GM18511 (cell line): Measurements from ENCODE around the gene AP1M1.

Source experiments
- ATAC-seq: cut with Tn5 transposase; IDR thresholded peaks from one replicate; pipeline ENCODE4 v1.9.1; 2021; ENCODE audit warnings: mild to moderate bottlenecking, moderate library complexity; ENCODE audit not compliant: unreplicated experiment

The AP1M1 gene

DNA sequence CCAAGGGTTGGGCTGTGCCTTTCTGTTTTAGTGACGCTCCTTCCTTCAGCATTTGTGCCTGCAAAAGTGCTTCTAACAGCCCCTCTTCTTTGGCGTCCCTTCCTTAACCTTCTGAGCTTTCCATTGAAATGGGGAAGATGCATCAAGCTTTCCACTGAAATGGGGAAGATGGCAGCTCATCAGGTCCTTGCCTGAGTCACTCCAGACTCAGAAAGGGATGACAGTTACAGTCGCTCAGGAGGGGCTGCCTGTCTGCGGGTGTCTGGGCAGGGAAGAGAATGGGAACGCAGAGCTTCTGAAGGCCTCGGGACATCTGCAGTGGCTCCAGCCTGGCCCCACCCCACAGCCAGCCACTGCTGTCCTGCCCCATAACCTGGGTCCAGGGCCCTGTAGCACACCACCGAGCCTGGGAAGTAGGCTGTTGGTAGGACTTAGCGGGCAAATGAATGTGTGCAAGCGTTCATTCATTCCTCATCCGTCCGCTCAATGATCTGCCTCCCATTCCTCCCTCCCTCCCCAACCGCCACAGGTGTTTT lies 9.8 kb downstream of the AP1M1 start:
- no peak for ATAC-seq

DNA sequence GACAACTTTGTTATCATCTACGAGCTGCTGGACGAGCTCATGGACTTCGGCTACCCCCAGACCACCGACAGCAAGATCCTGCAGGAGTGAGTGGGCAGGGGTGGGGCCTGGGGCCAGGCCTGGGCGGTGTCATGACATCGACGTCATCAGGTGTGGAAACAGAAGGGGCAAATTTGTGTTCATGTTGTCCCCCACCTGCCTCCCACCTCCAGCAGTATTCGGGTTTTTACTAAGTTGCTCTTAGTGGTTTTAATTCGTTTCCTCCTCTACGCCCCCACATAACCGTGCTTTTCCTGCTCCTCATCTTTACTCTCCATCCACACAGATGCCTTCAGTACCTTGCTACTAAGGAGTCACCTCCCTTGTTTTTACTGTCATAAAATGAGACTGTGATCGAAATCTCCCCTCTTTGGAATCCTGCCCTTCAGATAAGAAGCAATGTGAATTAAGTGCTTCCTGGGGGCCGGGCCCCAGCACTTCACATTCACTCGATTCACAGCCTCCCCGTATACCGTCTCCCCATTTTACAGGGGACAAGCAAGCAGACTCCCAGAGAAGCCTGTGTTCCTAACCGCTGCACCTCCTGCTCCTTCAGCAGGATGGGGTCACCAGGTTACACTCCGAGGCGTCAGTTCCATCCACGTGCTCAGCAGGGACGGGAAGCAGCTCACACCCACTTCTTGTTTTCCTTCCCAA lies 10.5 kb downstream of the AP1M1 start:
- no peak for ATAC-seq

DNA sequence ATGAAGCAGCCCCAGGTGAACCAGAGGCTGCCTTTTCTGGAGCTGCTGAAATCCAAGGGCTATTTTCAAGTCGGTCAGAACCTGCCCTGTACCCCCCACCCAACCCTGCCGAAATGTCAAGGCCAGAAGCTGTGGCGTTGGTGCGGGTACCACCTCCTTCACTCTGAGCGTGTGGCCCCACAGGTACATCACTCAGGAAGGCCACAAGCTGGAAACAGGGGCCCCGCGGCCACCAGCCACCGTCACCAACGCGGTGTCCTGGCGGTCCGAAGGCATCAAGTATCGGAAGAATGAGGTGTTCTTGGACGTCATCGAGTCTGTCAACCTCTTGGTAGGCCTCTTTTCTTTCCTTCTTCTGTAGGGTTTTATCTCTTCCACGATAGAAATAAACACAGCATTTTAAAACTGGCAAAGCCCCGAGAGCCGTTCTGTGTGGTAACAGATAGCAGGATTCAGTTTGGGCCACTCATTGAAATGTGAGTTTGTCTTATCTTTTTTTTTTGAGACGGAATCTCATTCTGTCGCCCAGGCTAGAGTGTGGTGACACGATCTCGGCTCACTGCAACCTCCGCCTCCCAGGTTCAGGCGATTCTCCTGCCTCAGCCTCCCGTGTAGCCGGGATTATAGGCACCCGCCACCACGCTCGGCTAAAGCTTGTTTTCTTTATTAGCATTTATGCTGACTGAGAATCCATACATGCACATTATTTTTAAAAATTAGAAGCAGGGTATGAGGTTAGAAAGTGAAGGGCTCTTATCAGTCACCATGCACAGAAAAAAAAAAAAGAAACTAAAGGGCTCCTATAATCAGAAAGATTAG lies 11.3 kb downstream of the AP1M1 start:
- no peak for ATAC-seq

DNA sequence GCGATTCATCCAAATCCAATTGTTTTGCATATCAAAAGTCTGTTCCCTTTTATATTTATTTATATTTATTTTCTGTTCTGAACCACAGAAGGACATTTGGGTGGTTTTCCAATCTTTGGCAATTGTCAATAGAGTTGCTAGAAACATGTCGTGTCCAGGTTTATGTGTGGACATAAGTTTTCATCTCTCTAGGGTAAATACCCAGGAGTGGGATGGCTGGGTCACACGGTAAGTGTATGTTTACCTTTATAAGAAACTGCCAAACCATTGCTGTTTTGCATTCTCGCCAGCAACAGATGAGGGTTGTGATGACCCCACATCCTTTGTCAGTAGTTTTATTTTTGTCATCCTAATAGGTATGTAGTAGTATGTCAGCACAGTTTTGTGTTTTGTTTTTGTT lies 12.5 kb downstream of the AP1M1 start:
- ATAC-seq = no peak

DNA sequence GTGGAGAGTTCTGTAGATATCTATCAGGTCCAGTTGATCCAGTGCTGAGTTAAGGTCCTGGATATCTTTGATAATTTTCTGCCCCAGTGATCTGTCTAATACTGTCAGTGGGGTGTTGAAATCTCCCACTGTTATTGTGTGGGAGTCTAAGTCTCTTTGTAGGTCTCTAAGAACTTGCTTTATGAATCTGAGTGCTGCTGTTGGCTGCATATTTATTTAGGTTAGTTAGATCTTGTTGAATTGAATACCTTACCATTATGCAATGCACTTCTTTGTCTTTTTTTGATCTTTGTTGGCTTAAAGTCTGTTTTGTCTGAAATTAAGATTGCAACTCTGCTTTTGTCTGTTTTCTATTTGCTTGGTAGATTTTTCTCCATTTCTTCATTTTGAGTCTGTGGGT lies 15.4 kb downstream of the AP1M1 start:
- no peak for ATAC-seq

DNA sequence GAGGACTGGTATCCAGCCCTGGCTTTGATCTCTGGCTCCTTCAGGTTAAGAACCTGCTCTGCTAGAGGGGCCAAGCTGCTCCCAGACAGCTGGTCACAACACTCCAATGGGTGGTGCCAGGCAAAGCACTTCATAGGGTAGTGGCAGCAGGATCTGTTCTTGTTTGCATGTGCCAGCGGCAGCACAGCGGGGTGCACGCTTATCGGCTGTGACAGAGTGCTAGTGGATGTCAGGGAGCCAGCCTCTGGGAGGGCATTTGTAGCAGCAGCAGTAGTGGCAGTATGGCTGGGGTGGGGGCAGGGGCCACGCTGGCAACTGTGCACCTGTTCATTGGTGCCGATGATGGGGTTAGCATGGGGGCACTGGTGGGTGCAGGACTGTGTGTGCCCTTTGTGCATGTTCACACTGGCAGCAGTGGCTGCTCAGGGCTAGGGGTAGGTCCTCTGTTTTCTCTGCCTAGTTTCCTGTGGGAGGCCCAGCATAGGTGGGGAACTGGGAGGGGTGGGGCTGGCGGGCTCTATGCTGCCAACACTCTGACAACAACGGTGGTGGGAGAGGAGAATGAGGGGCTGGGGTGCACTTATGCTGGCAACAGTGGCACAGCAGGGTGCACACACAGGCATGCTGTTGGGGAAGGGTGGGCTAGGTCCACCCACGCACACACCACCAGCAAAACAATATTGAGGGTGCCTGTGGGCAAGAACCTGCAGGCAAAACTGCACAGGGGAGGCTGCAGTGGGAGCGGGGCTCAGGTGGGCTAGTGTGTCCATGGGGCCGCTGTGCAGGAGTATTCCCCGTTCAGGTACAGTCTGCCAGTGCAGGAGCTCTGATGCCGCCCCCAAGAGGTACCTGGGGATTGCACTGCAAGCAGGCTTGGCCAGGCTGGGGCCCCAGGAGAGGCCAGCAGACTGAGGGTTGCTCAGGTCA lies 19.3 kb downstream of the AP1M1 start:
- ATAC-seq = no peak

DNA sequence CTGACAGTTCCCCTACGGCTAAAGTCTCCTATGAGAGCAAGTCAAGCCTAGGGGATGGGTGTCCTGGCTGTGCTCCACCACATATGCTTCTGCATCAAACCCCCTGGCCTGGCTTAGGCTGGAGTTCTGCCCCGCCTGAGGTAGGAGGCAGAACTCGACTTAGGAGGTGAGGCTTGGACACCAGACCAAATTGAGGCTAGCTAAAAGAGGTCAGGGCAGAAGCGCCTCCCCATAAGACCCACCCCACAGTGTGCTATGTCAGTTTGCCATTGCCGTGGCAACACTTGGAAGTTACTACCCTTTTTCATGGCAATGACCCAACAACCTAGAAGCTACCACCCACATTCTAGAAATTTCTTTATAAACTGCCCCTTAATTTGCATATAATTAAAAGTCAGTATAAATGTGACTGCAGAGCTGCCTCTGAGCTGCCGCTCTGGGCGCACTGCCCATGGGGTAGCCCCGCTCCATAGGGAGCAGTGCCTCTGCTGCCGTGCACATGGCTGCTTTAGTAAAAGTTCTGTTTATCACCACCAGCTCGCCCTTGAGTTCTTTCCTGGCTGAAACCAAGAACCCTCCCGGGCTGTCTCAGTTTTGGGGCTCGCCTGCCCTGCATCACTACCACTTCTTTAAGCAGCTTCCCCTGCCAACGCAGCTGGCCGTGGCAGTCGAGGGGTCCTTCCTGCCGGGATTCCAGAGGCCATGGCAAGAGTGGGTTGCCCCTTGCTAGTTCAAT lies 20.2 kb downstream of the AP1M1 start:
- ATAC-seq = no peak

DNA sequence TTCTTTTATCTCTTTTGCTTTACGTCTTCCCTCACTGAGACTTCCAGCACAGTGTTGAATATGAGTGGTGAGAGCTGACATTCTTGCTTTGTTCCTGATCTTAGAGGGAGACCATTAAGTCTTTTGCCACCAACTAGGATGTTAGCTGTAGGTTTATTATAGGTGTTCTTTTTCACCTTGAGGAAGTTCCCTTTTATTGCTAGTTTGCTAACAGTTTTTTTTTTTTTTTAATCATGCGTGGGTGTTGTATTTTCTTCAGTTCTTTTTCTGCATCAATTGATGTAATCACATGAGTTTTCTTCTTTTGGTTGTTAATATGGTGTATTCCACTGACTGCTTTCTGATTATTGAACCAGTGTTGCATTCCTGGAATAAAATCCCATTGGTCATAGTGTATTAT lies 21.1 kb downstream of the AP1M1 start:
- no peak for ATAC-seq

DNA sequence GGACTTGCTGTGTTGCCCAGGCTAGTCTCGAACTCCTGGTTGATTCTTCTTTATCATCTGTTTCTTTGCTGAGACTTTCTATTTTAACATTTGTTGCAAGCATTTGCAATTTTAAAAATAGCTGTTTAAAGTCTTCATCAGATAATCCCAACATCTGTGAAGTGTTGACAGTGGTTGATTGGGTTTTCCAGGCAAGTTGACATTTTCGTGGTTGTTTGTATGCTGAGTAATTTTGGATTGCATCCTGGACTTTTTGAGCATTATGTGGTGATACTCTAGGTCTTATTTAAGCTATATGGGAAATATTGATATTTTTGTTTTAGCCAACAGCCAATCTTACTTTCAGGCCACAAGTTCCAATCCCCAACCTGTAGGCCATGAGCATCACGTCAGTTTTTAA lies 25.1 kb downstream of the AP1M1 start:
- ATAC-seq = no peak

DNA sequence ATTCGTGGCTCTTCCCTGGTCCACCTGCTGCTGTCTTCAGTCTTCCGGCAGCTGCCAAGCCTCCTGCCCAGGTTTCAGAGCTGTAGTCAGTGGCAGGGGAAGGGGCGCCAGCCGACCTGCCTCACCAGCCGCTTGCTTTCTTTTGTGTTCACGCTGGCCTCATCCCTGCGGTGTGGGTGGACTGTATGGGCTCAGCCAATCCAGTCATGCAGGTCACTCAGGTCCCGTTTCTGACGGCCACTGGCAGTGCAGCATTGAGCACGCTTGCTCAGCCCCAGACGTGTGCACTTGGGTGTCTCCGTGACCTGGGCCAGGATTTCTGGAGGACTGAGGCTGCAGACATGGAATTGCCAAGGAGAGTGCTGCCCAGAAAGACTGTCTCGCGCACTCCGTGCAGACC lies 26.0 kb downstream of the AP1M1 start:
- ATAC-seq = no peak

DNA sequence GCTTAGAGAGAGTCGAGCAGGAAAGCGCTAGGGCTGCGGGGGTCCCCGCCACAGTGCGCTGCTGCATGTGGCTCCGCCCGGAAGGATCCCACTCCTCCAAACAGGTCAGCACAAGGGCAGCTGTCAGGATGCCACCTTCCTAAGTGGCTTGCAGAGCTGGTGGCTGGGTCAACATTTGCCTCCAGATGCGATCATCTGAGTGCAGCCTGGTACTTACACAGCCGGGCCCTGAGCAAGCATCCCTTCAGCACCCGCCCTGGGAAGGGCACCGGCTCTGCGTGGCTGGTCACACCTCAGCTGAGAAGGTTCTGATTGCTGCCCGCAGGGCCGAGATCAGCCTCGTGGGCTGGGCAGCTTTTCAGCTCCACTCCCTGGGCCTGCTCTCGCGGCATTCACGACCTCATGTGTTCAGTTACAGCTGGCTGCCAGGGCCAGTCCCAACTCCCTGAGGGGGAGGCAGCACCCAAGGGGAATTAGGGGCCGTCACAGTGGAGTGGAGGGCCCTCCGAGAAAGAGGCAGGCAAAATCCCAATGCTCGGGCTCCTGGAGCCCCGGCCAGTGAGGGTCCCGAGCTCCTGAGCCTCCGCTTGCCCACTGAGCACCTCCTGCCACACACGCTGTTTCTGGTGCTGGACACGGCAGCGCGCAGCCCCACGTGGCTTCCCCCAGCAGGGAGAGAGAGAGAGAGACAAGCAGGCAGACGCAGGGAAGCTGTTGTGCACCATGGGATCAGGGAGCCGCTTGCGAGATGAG lies 26.8 kb downstream of the AP1M1 start:
- no peak for ATAC-seq

DNA sequence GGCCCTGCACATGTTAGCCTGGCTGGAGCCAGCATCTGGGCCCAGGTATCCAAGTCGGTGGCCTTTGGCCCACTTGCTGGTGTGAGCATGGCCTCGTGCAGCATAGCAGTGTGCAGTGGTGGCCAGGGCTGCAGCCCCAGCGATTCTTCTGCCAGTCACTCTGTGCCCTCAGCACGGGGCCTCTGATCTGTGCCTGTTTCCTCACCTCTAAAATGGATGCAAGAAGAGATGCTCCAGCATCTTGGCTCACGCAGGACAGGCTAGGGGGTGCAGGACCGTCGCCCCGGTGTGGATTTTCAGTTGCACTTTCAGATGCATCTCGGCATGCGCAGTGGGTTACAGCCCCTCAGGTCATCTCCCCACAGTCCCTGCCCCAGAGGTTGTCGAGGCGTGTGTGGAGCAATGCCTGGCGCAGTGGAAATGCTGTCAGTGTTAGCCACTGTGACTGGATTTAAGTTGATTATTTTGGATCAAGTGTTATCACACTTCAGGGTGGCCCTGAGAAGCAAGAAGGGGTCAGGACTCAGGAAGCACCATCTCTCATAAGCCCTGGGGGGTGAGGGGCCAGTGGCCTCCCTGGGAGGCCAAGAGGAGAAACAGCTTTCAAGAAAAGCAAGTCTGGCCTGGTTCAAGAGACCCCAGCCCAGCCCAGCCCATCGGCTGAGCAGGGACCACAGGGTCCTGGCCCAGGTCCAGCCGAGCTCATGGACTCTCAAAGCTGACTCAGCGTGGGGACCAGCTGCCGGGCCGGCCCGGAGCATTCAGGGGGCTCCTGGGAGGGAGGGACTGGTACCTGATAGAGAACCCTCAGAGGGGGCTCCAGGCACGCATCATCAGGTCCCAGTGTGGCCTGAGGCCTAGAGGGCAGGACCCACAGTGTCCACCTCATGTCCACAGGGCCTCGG lies 27.8 kb downstream of the AP1M1 start:
- ATAC-seq = no peak

DNA sequence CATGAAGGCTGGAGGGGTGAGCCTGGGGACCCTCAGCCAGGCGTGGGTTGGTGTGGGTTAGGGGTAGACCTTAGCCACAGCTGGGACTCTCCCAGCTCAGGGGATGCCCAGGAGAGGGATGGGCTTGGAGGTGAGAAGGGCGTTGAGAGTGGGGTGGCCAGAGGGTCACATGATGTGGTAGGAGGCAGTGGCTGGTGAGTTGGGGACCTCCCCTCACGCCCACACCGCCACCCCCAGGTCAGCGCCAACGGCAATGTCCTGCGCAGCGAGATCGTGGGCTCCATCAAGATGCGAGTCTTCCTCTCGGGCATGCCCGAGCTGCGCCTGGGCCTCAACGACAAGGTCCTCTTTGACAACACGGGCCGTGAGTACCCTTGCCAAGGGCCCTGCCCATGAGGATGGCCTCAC lies 28.5 kb downstream of the AP1M1 start:
- no peak for ATAC-seq

DNA sequence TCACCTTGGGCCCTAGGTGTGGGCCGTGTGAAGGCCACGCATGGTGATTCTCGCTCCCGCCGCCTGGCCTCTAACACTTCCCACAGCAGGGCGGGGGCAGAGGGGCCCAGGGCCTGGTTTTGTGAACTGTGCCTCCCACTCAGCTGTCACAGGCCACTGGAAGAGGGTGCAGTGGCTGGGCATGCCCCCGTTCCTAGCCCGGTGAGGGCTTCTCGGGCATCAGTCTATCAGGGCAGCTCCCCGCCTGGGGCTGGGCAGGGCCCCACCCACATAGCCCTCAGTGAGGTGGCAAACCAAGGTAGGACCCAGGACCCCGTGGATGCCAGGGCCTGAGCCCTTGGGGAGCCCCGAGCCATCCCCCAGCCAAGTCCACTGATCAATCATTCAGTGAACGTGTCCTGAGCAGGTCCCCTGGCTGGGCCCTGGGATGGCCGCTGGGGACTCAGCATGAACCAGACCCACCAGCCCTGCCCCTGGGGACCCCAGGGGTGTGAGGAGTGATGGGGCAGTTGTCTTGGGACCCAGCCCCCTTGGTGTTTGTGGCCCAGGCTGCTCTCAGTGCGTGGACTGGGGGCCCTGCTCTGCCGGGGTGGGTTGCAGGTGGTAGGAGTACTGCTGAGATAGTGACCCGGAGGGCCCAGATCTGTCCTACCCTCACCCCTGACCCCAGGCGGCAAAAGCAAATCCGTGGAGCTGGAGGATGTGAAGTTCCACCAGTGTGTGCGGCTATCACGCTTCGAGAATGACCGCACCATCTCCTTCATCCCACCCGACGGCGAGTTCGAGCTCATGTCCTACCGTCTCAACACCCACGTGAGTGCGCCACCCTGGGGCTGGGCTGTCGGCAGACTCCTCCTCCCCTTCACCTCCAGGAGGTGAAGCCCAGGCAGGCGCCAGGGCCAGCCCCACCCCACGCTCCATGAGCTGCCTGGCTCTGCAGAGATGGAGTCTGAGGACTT lies 29.4 kb downstream of the AP1M1 start:
- no peak for ATAC-seq

DNA sequence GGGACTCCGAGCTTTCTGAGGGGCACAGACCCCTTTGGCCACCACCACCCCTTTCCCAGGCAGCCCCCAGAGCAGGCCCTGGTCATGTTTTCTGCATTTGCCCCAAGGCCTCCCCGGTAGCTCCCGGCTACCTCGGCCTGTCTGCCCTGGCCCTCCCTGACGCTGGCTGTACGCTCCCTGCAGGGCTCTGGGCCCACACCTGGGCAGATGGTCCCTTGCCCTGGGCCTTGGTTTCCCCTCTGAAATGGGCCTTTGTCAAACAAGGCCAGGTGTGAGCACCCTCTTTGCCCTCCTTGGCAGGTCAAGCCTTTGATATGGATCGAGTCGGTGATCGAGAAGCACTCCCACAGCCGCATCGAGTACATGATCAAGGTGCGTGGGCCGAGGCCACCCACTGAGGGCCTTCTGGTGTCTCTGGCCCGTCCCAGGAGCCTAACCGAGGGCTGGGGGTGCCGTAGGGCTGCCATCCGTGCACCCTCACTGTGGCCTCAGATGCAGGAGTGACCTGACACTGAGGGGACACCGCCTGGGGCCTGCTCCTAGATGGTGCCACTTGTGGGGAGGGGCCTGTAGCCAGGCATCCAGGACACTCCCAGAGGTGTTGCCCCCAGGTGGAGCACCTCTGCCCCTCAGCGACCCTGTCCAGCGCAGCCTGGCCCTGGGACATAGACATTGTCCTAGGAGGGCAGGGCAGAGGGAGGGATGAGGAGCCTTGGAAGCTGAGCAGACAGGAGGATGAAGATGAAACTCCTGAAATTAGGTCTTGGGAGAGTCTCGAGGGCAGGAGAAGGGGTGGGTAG lies 30.3 kb downstream of the AP1M1 start:
- ATAC-seq = no peak

DNA sequence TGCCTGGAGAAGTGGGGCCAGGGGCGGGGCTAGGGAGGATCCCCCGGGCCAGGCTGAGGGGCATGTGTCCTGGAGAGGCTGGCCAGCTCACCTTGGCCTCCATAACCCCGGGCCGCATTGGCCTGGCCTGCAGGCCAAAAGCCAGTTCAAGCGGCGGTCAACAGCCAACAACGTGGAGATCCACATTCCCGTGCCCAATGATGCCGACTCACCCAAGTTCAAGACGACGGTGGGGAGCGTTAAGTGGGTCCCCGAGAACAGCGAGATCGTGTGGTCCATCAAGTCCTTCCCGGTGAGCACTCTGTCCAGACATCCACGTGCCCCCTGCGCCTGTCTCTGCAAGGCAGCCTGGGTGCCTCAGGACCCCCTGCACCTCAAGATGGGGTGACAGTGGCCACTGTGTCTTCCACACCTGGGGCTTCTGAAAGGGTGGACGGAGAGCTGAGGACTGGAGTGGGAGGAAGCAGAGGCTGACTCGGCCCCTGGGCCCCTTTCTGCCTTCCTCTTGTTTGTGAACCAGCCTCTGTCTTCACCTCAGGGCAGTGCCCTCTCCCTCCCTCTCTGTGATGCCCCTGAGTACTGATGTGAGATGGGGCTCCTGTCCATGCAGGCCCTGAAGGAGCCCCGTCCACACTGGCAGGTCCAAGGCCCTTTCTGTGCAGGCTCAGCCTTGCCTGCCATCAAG lies 31.1 kb downstream of the AP1M1 start:
- no peak for ATAC-seq
